Epithelial cell of proximal tubule (primary cell): ENCODE results near the gene GMFB. TPM values are rescaled to one million over a fixed set of nuclear protein-coding genes. Genes with fewer than 3 reads are reported as not detected.

ENCODE experiments used
- DNase-seq: peaks from one replicate; pipeline ENCODE4 v3.0.0-alpha.2; 2011; ENCODE audit warnings: low read depth
- H3K4me3 ChIP-seq: 2 replicates; pipeline ENCODE4 v1.5.1; 2011; ENCODE audit warnings: low read depth, mild to moderate bottlenecking, low read length
- CTCF ChIP-seq: conservative IDR thresholded peaks from 2 replicates; pipeline ENCODE4 v1.5.1; 2012; ENCODE audit warnings: low read depth, mild to moderate bottlenecking, low read length
- total RNA-seq: library from RNA; depleted of rRNA; stranded (reverse); fragments of >200 nt; gene quantifications from 2 replicates; pipeline ENCODE4 v1.2.3, GENCODE V29; 2015

GMFB gene
- total RNA-seq: 55.7 and 93.1 TPM in 2 replicates

DNA sequence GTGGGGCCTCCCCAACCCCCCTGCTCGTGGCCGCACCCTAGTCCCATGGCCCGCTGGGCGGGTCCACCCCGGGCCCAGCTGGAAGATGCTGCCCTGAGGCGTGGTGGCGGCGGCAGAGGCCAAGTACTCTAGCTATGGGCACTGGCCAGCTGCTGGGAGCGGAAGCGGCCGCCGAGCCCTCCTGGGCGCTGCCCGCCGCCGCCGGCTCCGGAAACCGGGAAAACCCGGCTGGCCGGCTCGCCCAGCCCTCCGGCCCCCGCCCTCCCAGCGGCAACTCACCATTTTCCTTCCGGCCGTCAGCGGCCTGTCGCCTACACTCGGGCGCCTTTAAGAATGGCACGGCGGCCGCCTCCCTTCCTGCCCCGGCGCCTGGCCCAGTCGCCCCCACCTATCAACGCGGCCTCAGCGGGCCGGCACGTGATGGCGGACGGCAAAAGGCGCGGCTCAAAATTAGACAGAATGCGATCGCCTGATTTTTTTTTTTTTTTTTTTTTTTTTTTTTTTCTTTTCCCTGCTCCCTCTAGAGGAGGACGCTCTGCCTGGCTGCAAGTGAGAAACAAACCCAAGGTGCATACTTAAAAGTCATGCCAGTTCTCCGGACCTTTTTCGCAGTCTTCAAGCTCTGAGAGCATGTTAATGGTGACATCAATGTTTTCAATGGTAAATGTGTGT lies at the start of gene GMFB:
TSS of gene GMFB (minus strand) at position 335 of the 672 bp plus-strand sequence. CDS start at position 282, 53 bp downstream.
- H3K4me3 ChIP-seq: peak within 1 kb of the TSS; percentile 93
- DNase-seq: peak; percentile 67
- TF ChIP-seq CTCF: peak; percentile 57

DNA sequence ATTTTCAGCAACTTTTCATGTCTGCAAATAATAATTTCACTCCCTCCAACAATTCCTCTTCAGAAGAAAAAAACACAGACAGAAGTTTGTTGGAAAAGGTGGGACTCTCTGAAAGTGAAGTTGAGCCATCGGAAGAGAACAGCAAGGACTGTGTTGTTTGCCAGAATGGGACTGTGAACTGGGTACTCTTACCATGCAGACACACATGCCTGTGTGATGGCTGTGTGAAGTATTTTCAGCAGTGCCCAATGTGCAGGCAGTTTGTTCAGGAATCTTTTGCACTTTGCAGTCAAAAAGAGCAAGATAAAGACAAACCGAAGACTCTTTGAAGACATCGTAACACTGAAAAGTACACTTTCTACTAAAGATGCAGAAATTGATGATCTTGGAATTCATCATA lies 49.3 kb upstream of the GMFB start:
- TF ChIP-seq CTCF: no peak
- DNase-seq: no peak
- H3K4me3 ChIP-seq: no peak overlapping the region

DNA sequence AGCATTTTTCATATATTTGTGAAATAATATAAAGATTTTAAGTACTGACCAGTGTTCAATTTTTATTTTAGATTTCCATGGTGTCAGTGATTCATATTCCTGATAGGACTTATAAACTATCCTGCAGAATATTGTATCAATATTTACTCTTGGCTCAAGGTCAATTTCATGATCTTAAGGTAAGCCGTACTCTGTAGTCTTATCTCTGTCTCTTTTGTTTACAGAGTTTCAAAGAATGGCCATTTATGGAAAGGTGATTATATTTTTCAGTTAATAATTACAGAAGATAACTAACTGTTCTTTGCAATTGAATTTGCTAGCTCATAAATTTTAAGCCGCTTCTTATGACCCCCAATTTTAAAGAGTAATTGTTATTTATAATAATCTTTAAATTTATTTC lies 48.9 kb upstream of the GMFB start:
- H3K4me3 ChIP-seq: no peak overlapping the region
- DNase-seq: no peak
- no peak for TF ChIP-seq CTCF

DNA sequence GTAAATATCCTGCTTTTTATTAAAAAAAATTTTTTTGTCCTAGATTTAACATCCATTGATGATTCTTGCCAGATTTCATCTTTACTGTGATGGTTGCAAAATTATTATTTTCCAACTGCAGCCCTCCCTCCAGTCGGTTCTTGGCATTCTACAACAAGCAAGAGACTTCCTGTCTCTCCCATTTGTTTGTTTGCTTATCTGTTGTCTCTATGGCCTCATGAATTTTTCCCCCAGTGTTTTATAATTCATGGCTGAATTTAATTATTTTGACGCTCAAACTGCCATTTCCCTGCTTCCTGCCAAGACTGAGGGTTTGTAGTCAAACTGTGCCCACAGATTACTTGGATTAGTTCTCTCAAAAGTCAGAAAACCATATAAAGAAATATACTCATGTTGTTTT lies 46.9 kb upstream of the GMFB start:
- H3K4me3 ChIP-seq: no peak overlapping the region
- no peak for DNase-seq
- no peak for TF ChIP-seq CTCF

- no peak for TF ChIP-seq CTCF
- no peak overlapping the region for H3K4me3 ChIP-seq
- DNase-seq: no peak
Measured at GRCh38 chr14:54535126-54535525, 46.3 kb upstream of the GMFB start.

- no peak for TF ChIP-seq CTCF
Measured at GRCh38 chr14:54533100-54533499, 44.3 kb upstream of the GMFB start.

More at GRCh38 chr14:54533100-54533499, 44.3 kb upstream of the GMFB start:
- no peak overlapping the region for H3K4me3 ChIP-seq
- DNase-seq: no peak
